DND-41 (cell line): ENCODE measurements around the gene BCL2L14.

Source experiments
- CTCF ChIP-seq: IDR thresholded peaks from 2 replicates; pipeline ENCODE4 v1.5.1; 2012; ENCODE audit warnings: borderline replicate concordance, low read length, moderate library complexity, mild to moderate bottlenecking; ENCODE audit not compliant: poor library complexity, severe bottlenecking; ENCODE audit errors: extremely low read depth
- EZH2 ChIP-seq: IDR thresholded peaks from 3 replicates; pipeline ENCODE4 v1.6.1; 2012; ENCODE audit warnings: borderline replicate concordance, low read depth, mild to moderate bottlenecking, moderate library complexity, low read length, inconsistent platforms; ENCODE audit not compliant: severe bottlenecking

GRCh38 chr12:12138203-12139154 is 67.7 kb downstream of the BCL2L14 start:
- TF ChIP-seq CTCF, result no peak
- no peak for TF ChIP-seq EZH2
